Stomach (tissue), 4 donors: ENCODE data around the gene GOLGA1.

ENCODE experiments used
- CTCF ChIP-seq, 7 experiments: fragments of 450-650 bp in 4 of 7; fragments of 200-600 bp in 3 of 7; sonication (generic) in 3 of 7; IDR thresholded peaks; one replicate each; pipeline ENCODE4 v1.5.1; 2016 to 2019; ENCODE audit warnings: antibody characterized with exemption in 7 of 7, control low read depth in 2 of 7, mild to moderate bottlenecking in 1 of 7
- EP300 ChIP-seq: sonication (generic); formaldehyde crosslinking; IDR thresholded peaks from one replicate; pipeline ENCODE4 v1.6.1; 2017; ENCODE audit warnings: antibody characterized with exemption
- POLR2A ChIP-seq, 4 donors: fragments of 450-650 bp; IDR thresholded peaks; one replicate each; pipeline ENCODE4 v1.6.1; 2016; ENCODE audit warnings: antibody characterized with exemption in 4 of 4, control low read depth in 2 of 4, mild to moderate bottlenecking in 1 of 4, moderate library complexity in 1 of 4
- POLR2AphosphoS5 ChIP-seq, 3 donors: sonication (generic); formaldehyde crosslinking; IDR thresholded peaks; one replicate each; pipeline ENCODE4 v1.6.1; 2016; ENCODE audit warnings: antibody characterized with exemption in 3 of 3

GRCh38 chr9:124835026-124835557 is 105.8 kb downstream of the GOLGA1 start:
- TF ChIP-seq EP300 (no peak), POLR2A (IDR thresholded peaks at IDR 0.05) (no peak), POLR2AphosphoS5 (IDR thresholded peaks at IDR 0.05) (no peak), CTCF (IDR thresholded peaks at IDR 0.05) (no peak)
